Measurements from ENCODE around the gene BORCS6.

DNA sequence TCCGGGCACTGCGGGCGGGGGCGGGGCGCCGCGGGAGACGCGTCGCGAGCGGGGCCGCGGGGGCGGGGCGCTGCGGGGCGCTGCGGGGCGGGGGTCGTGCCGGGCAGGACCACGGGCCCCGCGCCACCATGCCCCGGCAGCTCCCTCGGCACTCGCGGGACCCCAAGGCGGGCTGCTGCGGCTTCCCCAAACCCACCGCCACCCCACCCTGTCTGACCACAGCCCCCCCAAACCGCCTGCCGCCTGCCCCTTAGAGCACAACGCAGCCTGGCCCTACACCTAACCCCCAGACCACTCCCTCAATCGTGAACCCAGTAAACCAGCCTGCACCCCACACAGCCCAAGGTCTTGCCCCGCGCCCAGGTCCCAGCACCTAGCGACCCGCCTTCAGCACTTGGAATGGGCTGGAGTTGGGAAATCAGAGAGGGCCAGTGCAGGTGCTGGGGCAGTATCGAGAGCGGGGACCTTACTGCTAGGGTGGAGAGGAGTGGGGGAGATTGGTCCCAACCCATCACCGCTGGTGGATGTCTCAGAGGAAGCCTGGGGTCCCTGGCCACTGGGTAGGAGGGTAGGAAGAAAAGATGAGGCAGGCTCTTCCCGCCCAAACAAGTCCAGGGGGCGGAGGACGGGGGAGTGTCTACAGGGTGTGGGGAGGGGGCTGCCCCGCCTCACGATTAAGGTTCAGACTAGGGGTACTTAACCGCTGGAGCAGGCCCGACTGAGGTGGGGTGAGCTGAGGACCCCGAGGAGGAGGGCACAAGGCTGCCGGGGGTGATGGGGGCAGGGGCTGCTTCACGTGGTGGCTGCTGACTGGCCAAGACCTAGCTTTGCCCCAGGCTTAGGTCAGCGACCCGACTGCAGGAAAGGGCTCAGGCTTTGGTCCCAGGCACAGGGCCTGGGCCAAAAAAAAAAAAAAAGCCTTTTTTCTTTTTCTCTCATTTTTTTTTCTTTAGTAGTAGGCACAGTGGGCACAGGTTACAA, 26.7 kb downstream of the BORCS6 start:
- no peak for TF ChIP-seq CTCF (IDR thresholded peaks at IDR 0.05; ENCODE audit: poor library complexity, severe bottlenecking)
- TF ChIP-seq EZH2 (IDR thresholded peaks at IDR 0.05; ENCODE audit: borderline replicate concordance, insufficient read depth, low read length, poor library complexity, severe bottlenecking): no peak
